Measurements from ENCODE around the gene RIC8B. TPM values are rescaled to one million over a fixed set of nuclear protein-coding genes. Genes with fewer than 3 reads are reported as not detected.

The RIC8B gene
- total and polyA plus RNA-seq, 2 of the 8 experiments (the other 6 are each of a cell fraction or from before 2014, with no cell fraction given), result 8.2 to 25.3 TPM

DNA sequence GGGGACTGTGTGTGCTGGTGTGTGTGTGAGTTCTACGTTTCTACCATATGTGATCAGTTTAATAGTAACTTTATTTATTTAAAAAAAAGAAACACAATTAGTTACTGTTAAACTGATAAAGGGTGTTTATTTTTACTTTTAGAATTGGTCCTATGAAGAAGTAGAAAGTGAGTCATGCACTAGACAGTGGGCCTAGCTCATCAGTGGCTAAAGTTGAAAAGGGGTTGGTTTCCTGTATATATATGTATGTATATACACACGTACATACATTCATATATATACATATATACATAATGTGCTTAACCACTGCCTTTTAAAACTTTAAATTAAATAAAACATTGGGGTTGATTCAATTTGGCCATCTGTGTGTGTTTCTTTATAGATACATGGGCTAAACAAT, 112.5 kb downstream of the RIC8B start:
- H3K4me3 ChIP-seq (ENCODE audit: extremely low read depth in 1 of 4, insufficient read depth in 2 of 4, low read depth in 3 of 4, low read length in 4 of 4), result no peak overlapping the region
- no peaks in the 10 kb centered on the region for H3K23me2 ChIP-seq (ENCODE audit: low read depth, low read length)
- H3K14ac ChIP-seq (ENCODE audit: insufficient read length), result no peak overlapping the region
- H2AK5ac ChIP-seq (ENCODE audit: low read depth, low read length), result no peak overlapping the region
- no peak overlapping the region for H3K9ac ChIP-seq (replicated peaks in 1 of 4; ENCODE audit: extremely low read depth in 1 of 4, low read depth in 3 of 4, low read length in 3 of 4)
- no peaks in the 10 kb centered on the region for H3K4me1 ChIP-seq (replicated peaks in 1 of 4; ENCODE audit: control insufficient read depth in 3 of 4, insufficient read depth in 4 of 4, low read length in 3 of 4)
- H3K36me3 ChIP-seq (ENCODE audit: control insufficient read depth in 2 of 4, insufficient read depth in 4 of 4, low read length in 3 of 4), result peaks cover 2 to 45% (median 18%) of the 10 kb centered on the region in 4 experiments
- no peak overlapping the region for H3K4me2 ChIP-seq (ENCODE audit: insufficient read depth in 1 of 2, low read depth in 2 of 2, low read length in 2 of 2)
- DNase-seq (ENCODE audit: low read depth in 1 of 2, low spot score in 2 of 2) (no peak), FAIRE-seq (no peak)
- no peak overlapping the region for H4K91ac ChIP-seq (replicated peaks; ENCODE audit: insufficient read length, low read length)
- no peak overlapping the region for H2BK5ac ChIP-seq (ENCODE audit: low read depth, low read length)
- no peak overlapping the region for H2BK12ac ChIP-seq (ENCODE audit: low read depth, low read length)
- no peak overlapping the region for H3K4ac ChIP-seq (replicated peaks; ENCODE audit: insufficient read length, low read depth, low read length)
- no peak for TF ChIP-seq CBX5 (IDR thresholded peaks at IDR 0.05; ENCODE audit: low read depth, low read length)
- no peak overlapping the region for H3K27ac ChIP-seq (ENCODE audit: low read depth, low read length)
- no peak overlapping the region for H4K8ac ChIP-seq (ENCODE audit: extremely low read depth, insufficient read depth, low read length)
- ChIA-PET CTCF (ENCODE audit: partially characterized antibody) (interaction anchor here (1.5 kb wide), 1 partner anchor 31 kb away, joined by 3 read pairs; no protein-coding TSS in a partner anchor), POLR2A (ENCODE audit: partially characterized antibody) (interaction anchor here (1.2 kb wide), 1 partner anchor 32 kb away, joined by 4 read pairs; no protein-coding TSS in a partner anchor)
- 90% methylated on average over 2 of the region's 2 CpGs; no CpG with 5 or more reads in 1 of the 2 experiments for WGBS, 2 experiments (ENCODE audit: extremely low coverage in 1 of 2, insufficient coverage in 1 of 2, insufficient read length in 1 of 2, insufficient replicate concordance in 2 of 2, low coverage in 1 of 2, low lambda C conversion rate in 2 of 2, missing lambda C conversion rate in 1 of 2)
- H3K23ac ChIP-seq (ENCODE audit: insufficient read length), result no peak overlapping the region
- H2BK20ac ChIP-seq (ENCODE audit: low read length), result no peak overlapping the region
- no peak overlapping the region for H3K56ac ChIP-seq (replicated peaks; ENCODE audit: insufficient read length, low read depth, low read length)
- H4K5ac ChIP-seq (ENCODE audit: insufficient read length, low read depth, low read length), result no peak overlapping the region
- H3K18ac ChIP-seq (ENCODE audit: extremely low read depth, low read length), result no peak overlapping the region
- no peaks in the 10 kb centered on the region for H3K79me2 ChIP-seq (ENCODE audit: control insufficient read depth in 1 of 2, insufficient read depth in 2 of 2, low read length in 2 of 2)
- H4K20me1 ChIP-seq (replicated peaks in 1 of 2; ENCODE audit: control insufficient read depth in 1 of 2, insufficient read depth in 2 of 2, low read length in 2 of 2), result no peaks in the 10 kb centered on the region
- H2BK15ac ChIP-seq (ENCODE audit: low read length), result no peak overlapping the region
- H3K27me3 ChIP-seq (replicated peaks in 1 of 4; ENCODE audit: control insufficient read depth in 3 of 4, extremely low read depth in 1 of 4, insufficient read depth in 3 of 4, low read length in 3 of 4), result no peaks in the 10 kb centered on the region
- no peaks in the 10 kb centered on the region for H3K9me3 ChIP-seq (ENCODE audit: insufficient read depth in 2 of 2, low read depth in 1 of 2, low read length in 1 of 2)
- no peak overlapping the region for H2BK120ac ChIP-seq (replicated peaks; ENCODE audit: low read depth, low read length)
- H2AFZ ChIP-seq (ENCODE audit: low read length), result no peak overlapping the region
- H3K79me1 ChIP-seq (ENCODE audit: low read depth, low read length), result no peaks in the 10 kb centered on the region
